HepG2 (cell line): Measurements from ENCODE around the gene EEF1AKMT3. TPM values are rescaled to one million over a fixed set of nuclear protein-coding genes. Genes with fewer than 3 reads are reported as not detected.

Source experiments
- ATAC-seq: fragments of 200-7000 bp; cut with Tn5 transposase; 3 replicates; pipeline ENCODE4 v1.9.1; 2020; ENCODE audit warnings: mild to moderate bottlenecking, moderate library complexity
- BruUV-seq: library from RNA; stranded (reverse); fragments of 400-500 nt; replicated peaks from 2 replicates; lab custom pipeline; 2021; lab: Mats Ljungman, UMichigan
- CTCF ChIA-PET: fragments of 300-600 bp; formaldehyde crosslinking; extraction: SDS; loops from one replicate; lab custom pipeline; 2021; ENCODE audit warnings: low total read pairs, inconsistent platforms, low intra/inter-chr PET ratio; lab: Yijun Ruan, JAX
- POLR2A ChIA-PET: fragments of 350-600 bp; sonication (Branson Sonifier 250); formaldehyde crosslinking; loops from one replicate; lab custom pipeline; 2020; ENCODE audit warnings: antibody characterized with exemption, inconsistent platforms; lab: Yijun Ruan, JAX
- DNase-seq: peaks from one replicate; pipeline ENCODE4 v3.0.0-alpha.2; 2015; ENCODE audit warnings: low spot score
- FAIRE-seq: peaks from 3 replicates; lab custom pipeline; 2011; peaks lifted over from hg19 to GRCh38; lab: Jason Lieb, UNC
- H2AFZ ChIP-seq: one replicate; pipeline ENCODE4 v1.6.1; 2011; ENCODE audit warnings: low read length, inconsistent platforms
- H3K27ac ChIP-seq: fragments of 300-600 bp; 3 replicates; pipeline ENCODE4 v1.8.0; 2011; ENCODE audit warnings: mixed run types, mild to moderate bottlenecking, mixed read lengths, low read length, inconsistent platforms; ENCODE audit not compliant: insufficient read depth; ENCODE audit errors: extremely low read length
- H3K27me3 ChIP-seq, 2 experiments: fragments of 200-600 bp in 1 of 2; 2 replicates in 1 of 2; 3 replicates in 1 of 2; pipeline versions ENCODE4 v1.6.0 to v1.8.0; 2011; ENCODE audit warnings: low read length in 2 of 2, mild to moderate bottlenecking in 2 of 2, moderate library complexity in 2 of 2, inconsistent platforms in 1 of 2; ENCODE audit not compliant: insufficient read depth in 2 of 2, control insufficient read depth in 1 of 2
- H3K36me3 ChIP-seq, 2 experiments: fragments of 200-600 bp in 1 of 2; replicated peaks in 1 of 2; 2 replicates in 1 of 2; 3 replicates in 1 of 2; pipeline versions ENCODE4 v1.5.1 to v1.8.0; 2011; ENCODE audit warnings: low read length in 2 of 2, inconsistent platforms in 1 of 2; ENCODE audit not compliant: insufficient read depth in 2 of 2, control insufficient read depth in 1 of 2
- H3K4me1 ChIP-seq: 2 replicates; pipeline ENCODE4 v1.5.1; 2012; ENCODE audit warnings: low read length, inconsistent platforms; ENCODE audit not compliant: insufficient read depth
- H3K4me2 ChIP-seq: 2 replicates; pipeline ENCODE4 v1.6.0; 2011; ENCODE audit warnings: low read depth, low read length, inconsistent platforms
- H3K4me3 ChIP-seq, 3 experiments: fragments of 200-600 bp in 1 of 3; sonication (generic), shearing (Covaris generic) in 1 of 3; replicated peaks in 1 of 3; 2 replicates each; pipeline ENCODE4 v1.5.1; 2011 to 2016; ENCODE audit warnings: low read length in 3 of 3, inconsistent platforms in 2 of 3, low read depth in 2 of 3, mild to moderate bottlenecking in 2 of 3, control low read depth in 1 of 3, mixed read lengths in 1 of 3; ENCODE audit not compliant: insufficient read depth in 1 of 3
- H3K79me2 ChIP-seq: one replicate; pipeline ENCODE4 v1.6.1; 2011; ENCODE audit warnings: low read length, inconsistent platforms; ENCODE audit not compliant: insufficient read depth
- H3K9ac ChIP-seq: 2 replicates; pipeline ENCODE4 v1.6.0; 2011; ENCODE audit warnings: mild to moderate bottlenecking, low read depth, low read length, inconsistent platforms; ENCODE audit not compliant: insufficient read depth
- H3K9me3 ChIP-seq: 2 replicates; pipeline ENCODE4 v1.5.1; 2012; ENCODE audit warnings: mild to moderate bottlenecking, low read length
- H4K20me1 ChIP-seq: 2 replicates; pipeline ENCODE4 v1.6.0; 2011; ENCODE audit warnings: inconsistent platforms, mild to moderate bottlenecking, low read length, moderate library complexity; ENCODE audit not compliant: insufficient read depth
- ARID2 ChIP-seq: sonication (generic); formaldehyde crosslinking; IDR thresholded peaks from 2 replicates; pipeline ENCODE4 v1.8.1; 2022; ENCODE audit warnings: mild to moderate bottlenecking, missing genetic modification reagents, borderline replicate concordance
- ELF1 ChIP-seq: sonication (generic); formaldehyde crosslinking; IDR thresholded peaks from 2 replicates; pipeline ENCODE4 v1.4.0; 2020; ENCODE audit warnings: missing genetic modification reagents
- FIP1L1 ChIP-seq: fragments of 200-400 bp; formaldehyde crosslinking; IDR thresholded peaks from 2 replicates; pipeline ENCODE4 v1.6.1; 2018; ENCODE audit warnings: low read depth, mild to moderate bottlenecking, low read length, moderate library complexity, borderline replicate concordance; ENCODE audit not compliant: insufficient read depth
- FOXK2 ChIP-seq: fragments of 450-650 bp; IDR thresholded peaks from 2 replicates; pipeline ENCODE4 v1.6.1; 2016
- KDM5A ChIP-seq: fragments of 200-600 bp; sonication (generic); IDR thresholded peaks from 2 replicates; pipeline ENCODE4 v1.7.0; 2018; ENCODE audit warnings: antibody characterized with exemption, mild to moderate bottlenecking, low read length, borderline replicate concordance
- RAD21 ChIP-seq: fragments of 450-650 bp; formaldehyde crosslinking; IDR thresholded peaks from 2 replicates; pipeline ENCODE4 v1.5.0; 2020; ENCODE audit warnings: mild to moderate bottlenecking
- ZFP62 ChIP-seq: sonication (generic); formaldehyde crosslinking; IDR thresholded peaks from 2 replicates; pipeline ENCODE4 v1.4.0; 2020; ENCODE audit warnings: missing genetic modification reagents
- ZNF724P ChIP-seq: sonication (generic); formaldehyde crosslinking; IDR thresholded peaks from 2 replicates; pipeline ENCODE4 v1.8.0; 2022; ENCODE audit warnings: missing genetic modification reagents, borderline replicate concordance
- ZNF768 ChIP-seq: sonication (generic); formaldehyde crosslinking; IDR thresholded peaks from 2 replicates; pipeline ENCODE4 v1.4.0; 2020; ENCODE audit warnings: missing genetic modification reagents
- WGBS: methylation state at CpG from one replicate; pipeline ENCODE4 v1.1.6; 2017; ENCODE audit warnings: low lambda C conversion rate; 5-methylcytosine and 5-hydroxymethylcytosine counted together
- in situ Hi-C: cut with HindIII; loops from 2 replicates; pipeline ENCODE4 v1.10.0; 2017; ENCODE audit warnings: low pct_unique_long_range_greater_than_20kb; ENCODE audit not compliant: extremely low pct_ligation_motif_present
- intact Hi-C: fragments of 100-400 bp; cut with micrococcal nuclease; formaldehyde crosslinking; loops from one replicate; pipeline ENCODE4 v1.10.0; 2022; ENCODE audit not compliant: unreplicated experiment
- polyA plus RNA-seq, 8 experiments: library from polyadenylated mRNA; depleted of rRNA in 3 of 8; stranded (reverse) in 7 of 8; unstranded in 1 of 8; fragments of >200 nt; fragmentation: Illumina TruSeq in 4 of 8; extraction: Trizol in 4 of 8; gene quantifications; 2 replicates each; pipeline versions ENCODE4 v1.2.1 to v1.2.3, GENCODE V29; 2011 to 2016; ENCODE audit warnings: low read depth in 4 of 8, missing spikeins in 1 of 8, mixed read lengths in 1 of 8; ENCODE audit not compliant: insufficient read depth in 1 of 8
- total RNA-seq, 5 experiments: library from RNA; depleted of rRNA; stranded (reverse); fragments of >200 nt; fragmentation: Illumina TruSeq; extraction: Trizol; gene quantifications; 2 replicates each; pipeline ENCODE4 v1.2.3, GENCODE V29; 2016; ENCODE audit warnings: low read depth in 1 of 5
- TF ChIP-seq, protein P1 (sequence below): sonication (generic); formaldehyde crosslinking; IDR thresholded peaks from 2 replicates; pipeline ENCODE4 v1.4.0; 2020; ENCODE audit warnings: missing genetic modification reagents
- TF ChIP-seq, protein P2 (sequence below): sonication (generic); formaldehyde crosslinking; IDR thresholded peaks from 2 replicates; pipeline ENCODE4 v1.5.1; 2020; ENCODE audit warnings: missing genetic modification reagents, mild to moderate bottlenecking, borderline replicate concordance

EEF1AKMT3 gene
- total and polyA plus RNA-seq, 2 of the 13 experiments (the other 11 are each of a cell fraction or from before 2014, with no cell fraction given): 4.7 to 11.4 TPM

DNA sequence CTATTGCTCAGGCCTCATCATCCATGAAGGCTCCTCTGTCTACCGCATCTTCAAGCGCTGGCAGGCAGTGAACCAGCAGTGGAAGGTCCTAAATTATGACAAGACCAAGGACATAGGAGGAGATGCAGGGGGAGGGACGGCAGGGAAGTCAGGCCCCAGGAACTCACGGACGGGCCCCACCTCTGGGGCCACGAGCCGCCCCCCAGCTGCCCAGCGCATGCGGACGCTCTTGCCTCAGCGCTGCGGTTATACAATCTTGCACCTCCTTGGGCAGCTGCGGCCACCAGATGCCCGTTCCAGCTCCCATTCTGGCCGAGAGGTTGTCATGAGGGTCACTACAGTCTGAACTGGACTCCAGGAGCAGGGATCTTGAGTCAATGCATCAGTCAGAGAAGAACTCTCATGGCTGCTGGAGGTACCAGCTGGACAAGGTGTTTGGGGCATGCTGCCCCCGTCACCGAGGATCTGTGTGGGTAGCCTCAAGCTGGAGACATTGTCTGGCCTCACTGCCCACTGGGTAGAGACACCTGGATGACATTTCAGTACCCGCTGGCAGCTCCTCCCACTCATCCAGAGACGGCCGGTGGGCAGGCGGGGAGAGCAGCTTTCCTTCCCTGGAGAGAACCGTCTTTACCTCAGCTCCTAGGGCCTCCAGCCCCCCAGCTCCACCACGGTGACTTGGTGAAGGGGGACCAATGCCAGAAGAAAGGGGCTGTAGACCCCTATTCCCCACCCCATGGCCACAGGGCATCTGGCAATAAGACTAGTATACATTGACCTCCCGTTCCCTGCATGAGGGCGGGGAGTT lies 13.7 kb upstream of the EEF1AKMT3 start:
- 92% methylated on average over 12 of the region's 25 CpGs for WGBS
- no peak overlapping the region for H3K4me3 ChIP-seq
- DNase-seq (no peak), FAIRE-seq (no peak), ATAC-seq (no peak)
- no TSS peak for BruUV-seq
- ChIA-PET CTCF (interaction anchor here (2.3 kb wide), 1 partner anchor 147 kb away, joined by 10 read pairs; no protein-coding TSS in a partner anchor), POLR2A (interaction anchor here (1.1 to 3.5 kb wide), 2 partner anchors 13 to 24 kb away, joined by 3 to 11 read pairs; partner anchors contain the start of genes EEF1AKMT3, METTL1 and TSFM)
- H3K36me3 ChIP-seq: no peaks in the 10 kb centered on the region; a peak in 1 of 5 replicates
- in situ Hi-C loops: no loop called here
- no peak overlapping the region for H3K4me2 ChIP-seq
- H3K4me1 ChIP-seq: peaks cover 28% of the 10 kb centered on the region
- H3K9me3 ChIP-seq: no peaks in the 10 kb centered on the region
- no peaks in the 10 kb centered on the region for H3K27me3 ChIP-seq
- no peak overlapping the region for H3K27ac ChIP-seq
- peaks cover 3% of the 10 kb centered on the region for H3K79me2 ChIP-seq
- H4K20me1 ChIP-seq: 0 out of 2 replicates have a peak, but pooled peaks cover 5% of the 10 kb centered on the region
- no peak overlapping the region for H2AFZ ChIP-seq
- TF ChIP-seq, protein P1, sequence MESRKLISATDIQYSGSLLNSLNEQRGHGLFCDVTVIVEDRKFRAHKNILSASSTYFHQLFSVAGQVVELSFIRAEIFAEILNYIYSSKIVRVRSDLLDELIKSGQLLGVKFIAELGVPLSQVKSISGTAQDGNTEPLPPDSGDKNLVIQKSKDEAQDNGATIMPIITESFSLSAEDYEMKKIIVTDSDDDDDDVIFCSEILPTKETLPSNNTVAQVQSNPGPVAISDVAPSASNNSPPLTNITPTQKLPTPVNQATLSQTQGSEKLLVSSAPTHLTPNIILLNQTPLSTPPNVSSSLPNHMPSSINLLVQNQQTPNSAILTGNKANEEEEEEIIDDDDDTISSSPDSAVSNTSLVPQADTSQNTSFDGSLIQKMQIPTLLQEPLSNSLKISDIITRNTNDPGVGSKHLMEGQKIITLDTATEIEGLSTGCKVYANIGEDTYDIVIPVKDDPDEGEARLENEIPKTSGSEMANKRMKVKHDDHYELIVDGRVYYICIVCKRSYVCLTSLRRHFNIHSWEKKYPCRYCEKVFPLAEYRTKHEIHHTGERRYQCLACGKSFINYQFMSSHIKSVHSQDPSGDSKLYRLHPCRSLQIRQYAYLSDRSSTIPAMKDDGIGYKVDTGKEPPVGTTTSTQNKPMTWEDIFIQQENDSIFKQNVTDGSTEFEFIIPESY (CRISPR knock-in tag): no peak
- TF ChIP-seq ZFP62 (CRISPR knock-in tag) (no peak), RAD21 (CRISPR knock-in tag) (no peak), ELF1 (CRISPR knock-in tag) (no peak), ZNF768 (CRISPR knock-in tag) (no peak), KDM5A (no peak), ZNF724P (CRISPR knock-in tag) (no peak), FIP1L1 (no peak), FOXK2 (no peak), ARID2 (CRISPR knock-in tag) (no peak)
- TF ChIP-seq, protein P2, sequence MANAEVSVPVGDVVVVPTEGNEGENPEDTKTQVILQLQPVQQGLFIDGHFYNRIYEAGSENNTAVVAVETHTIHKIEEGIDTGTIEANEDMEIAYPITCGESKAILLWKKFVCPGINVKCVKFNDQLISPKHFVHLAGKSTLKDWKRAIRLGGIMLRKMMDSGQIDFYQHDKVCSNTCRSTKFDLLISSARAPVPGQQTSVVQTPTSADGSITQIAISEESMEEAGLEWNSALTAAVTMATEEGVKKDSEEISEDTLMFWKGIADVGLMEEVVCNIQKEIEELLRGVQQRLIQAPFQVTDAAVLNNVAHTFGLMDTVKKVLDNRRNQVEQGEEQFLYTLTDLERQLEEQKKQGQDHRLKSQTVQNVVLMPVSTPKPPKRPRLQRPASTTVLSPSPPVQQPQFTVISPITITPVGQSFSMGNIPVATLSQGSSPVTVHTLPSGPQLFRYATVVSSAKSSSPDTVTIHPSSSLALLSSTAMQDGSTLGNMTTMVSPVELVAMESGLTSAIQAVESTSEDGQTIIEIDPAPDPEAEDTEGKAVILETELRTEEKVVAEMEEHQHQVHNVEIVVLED (CRISPR knock-in tag): no peak
- H3K9ac ChIP-seq: no peak overlapping the region
- intact Hi-C loops: no loop called here
